HG03103 (cell line): ENCODE data around the gene ASPRV1.
"Not testable (repeated sequence)": the region's sequence is repeated elsewhere in the genome, so short reads cannot be mapped to it uniquely, and the experiment has no call there.

Experiments
- ATAC-seq: cut with Tn5 transposase; IDR thresholded peaks from one replicate; pipeline ENCODE4 v1.9.1; 2021; ENCODE audit warnings: low read depth; ENCODE audit not compliant: unreplicated experiment

Gene ASPRV1

GRCh38 chr2:69961496-69961895 is at the start of gene ASPRV1:
Gene ASPRV1 (minus strand): TSS chr2:69961631. CDS start chr2:69961436, 195 bp downstream.
- no peak for ATAC-seq

- ATAC-seq: no peak
These were observed 49.2 kb upstream of the ASPRV1 start for GRCh38 chr2:70010576-70011111.

- no peak for ATAC-seq
These were observed 48.5 kb upstream of the ASPRV1 start for GRCh38 chr2:70009762-70010575.

- ATAC-seq: no peak
These were observed 46.9 kb upstream of the ASPRV1 start for GRCh38 chr2:70008290-70008689.

GRCh38 chr2:70007151-70007550 is 45.7 kb upstream of the ASPRV1 start:
- ATAC-seq: no peak

- ATAC-seq: no peak
These were observed 45.0 kb upstream of the ASPRV1 start for GRCh38 chr2:70006447-70006784.

GRCh38 chr2:70005752-70006446 is 44.5 kb upstream of the ASPRV1 start:
- no peak for ATAC-seq

GRCh38 chr2:70005216-70005615 is 43.8 kb upstream of the ASPRV1 start:
- no peak for ATAC-seq

- no peak for ATAC-seq
These were observed 41.8 kb upstream of the ASPRV1 start for GRCh38 chr2:70003093-70003830.

GRCh38 chr2:70002241-70002899 is 40.9 kb upstream of the ASPRV1 start:
- ATAC-seq: no peak

- not testable (repeated sequence) for ATAC-seq
These were observed 39.1 kb upstream of the ASPRV1 start for GRCh38 chr2:70000529-70000928.

- no peak for ATAC-seq
These were observed 37.3 kb upstream of the ASPRV1 start for GRCh38 chr2:69998761-69999160.

GRCh38 chr2:69997015-69997830 is 35.8 kb upstream of the ASPRV1 start:
- no peak for ATAC-seq

GRCh38 chr2:69995511-69995910 is 34.1 kb upstream of the ASPRV1 start:
- ATAC-seq: no peak

GRCh38 chr2:69994166-69994565 is 32.7 kb upstream of the ASPRV1 start:
- no peak for ATAC-seq

- ATAC-seq: no peak
These were observed 32.3 kb upstream of the ASPRV1 start for GRCh38 chr2:69993708-69994107.

GRCh38 chr2:69993048-69993565 is 31.7 kb upstream of the ASPRV1 start:
- no peak for ATAC-seq

GRCh38 chr2:69992310-69993047 is 31.0 kb upstream of the ASPRV1 start:
- no peak for ATAC-seq
